Measurements from ENCODE around the gene SLC50A1. TPM values are rescaled to one million over a fixed set of nuclear protein-coding genes. Genes with fewer than 3 reads are reported as not detected.

The SLC50A1 gene
- total RNA-seq, 1 experiment from 2014 or later: 56.5 TPM

GRCh38 chr1:155184351-155184811 is 48.7 kb downstream of the SLC50A1 start:
- no peaks in the 10 kb centered on the region for H3K9me2 ChIP-seq (replicated peaks; ENCODE audit: insufficient read depth, low read length)
- H3K36me3 ChIP-seq (ENCODE audit: insufficient read depth, low read length): peaks cover 11% of the 10 kb centered on the region
- H4K20me1 ChIP-seq (ENCODE audit: insufficient read depth, low read depth, low read length): no peaks in the 10 kb centered on the region
- peak overlapping the region; percentile 72 for H3K4me2 ChIP-seq (ENCODE audit: low read depth, low read length, poor library complexity, severe bottlenecking)
- peak overlapping the region; percentile 82 for H3K27ac ChIP-seq (ENCODE audit: low read length)
- no peak for DNase-seq
- peak overlapping the region; percentile 51 for H3K4me3 ChIP-seq (ENCODE audit: low read length)
- peak overlapping the region; percentile 59 for H3K9ac ChIP-seq (ENCODE audit: low read length)
- no peaks in the 10 kb centered on the region for H3K79me2 ChIP-seq (ENCODE audit: low read length)
- H3K9me3 ChIP-seq (ENCODE audit: low read length): no peaks in the 10 kb centered on the region
- H3K27me3 ChIP-seq (ENCODE audit: low read length): no peaks in the 10 kb centered on the region
- no peak overlapping the region for H2AFZ ChIP-seq (ENCODE audit: low read length)
- peaks cover 37% of the 10 kb centered on the region for H3K4me1 ChIP-seq (ENCODE audit: low read length)

- Histone ChIP-seq H3K9me2 (replicated peaks; ENCODE audit: insufficient read depth, low read length) (no peaks in the 10 kb centered on the region), H4K20me1 (ENCODE audit: insufficient read depth, low read depth, low read length) (no peaks in the 10 kb centered on the region), H3K9ac (ENCODE audit: low read length) (peak overlapping the region; percentile 59), H2AFZ (ENCODE audit: low read length) (no peak overlapping the region), H3K4me3 (ENCODE audit: low read length) (peak overlapping the region; percentile 51), H3K27me3 (ENCODE audit: low read length) (no peaks in the 10 kb centered on the region), H3K4me1 (ENCODE audit: low read length) (peaks cover 37% of the 10 kb centered on the region), H3K27ac (ENCODE audit: low read length) (peak overlapping the region; percentile 82), H3K79me2 (ENCODE audit: low read length) (no peaks in the 10 kb centered on the region), H3K9me3 (ENCODE audit: low read length) (no peaks in the 10 kb centered on the region), H3K36me3 (ENCODE audit: insufficient read depth, low read length) (peaks cover 5% of the 10 kb centered on the region; the same call in 1 of the 2 replicates), H3K4me2 (ENCODE audit: low read depth, low read length, poor library complexity, severe bottlenecking) (peak overlapping the region; percentile 72)
- peak; percentile 93 for DNase-seq
Observed at GRCh38 chr1:155184835-155185782, 49.5 kb downstream of the SLC50A1 start.

GRCh38 chr1:155185783-155186066 is 50.1 kb downstream of the SLC50A1 start:
- Histone ChIP-seq H3K9me3 (ENCODE audit: low read length) (no peaks in the 10 kb centered on the region), H4K20me1 (ENCODE audit: insufficient read depth, low read depth, low read length) (no peaks in the 10 kb centered on the region), H2AFZ (ENCODE audit: low read length) (no peak overlapping the region), H3K4me2 (ENCODE audit: low read depth, low read length, poor library complexity, severe bottlenecking) (peak overlapping the region; percentile 72), H3K27me3 (ENCODE audit: low read length) (no peaks in the 10 kb centered on the region), H3K27ac (ENCODE audit: low read length) (peak overlapping the region; percentile 82), H3K4me3 (ENCODE audit: low read length) (peak overlapping the region; percentile 51; the same call in 1 of the 2 replicates), H3K4me1 (ENCODE audit: low read length) (peaks cover 37% of the 10 kb centered on the region), H3K9ac (ENCODE audit: low read length) (peak overlapping the region; percentile 48), H3K9me2 (replicated peaks; ENCODE audit: insufficient read depth, low read length) (no peaks in the 10 kb centered on the region), H3K36me3 (ENCODE audit: insufficient read depth, low read length) (peaks cover 5% of the 10 kb centered on the region; the same call in 1 of the 2 replicates), H3K79me2 (ENCODE audit: low read length) (no peaks in the 10 kb centered on the region)
- DNase-seq: no peak

- H3K27ac ChIP-seq (ENCODE audit: low read length): peak overlapping the region; percentile 82
Observed at GRCh38 chr1:155186067-155186793, 50.6 kb downstream of the SLC50A1 start.

GRCh38 chr1:155186794-155187455 is 51.3 kb downstream of the SLC50A1 start:
- H4K20me1 ChIP-seq (ENCODE audit: insufficient read depth, low read depth, low read length): no peaks in the 10 kb centered on the region
- H2AFZ ChIP-seq (ENCODE audit: low read length): no peak overlapping the region
- H3K4me3 ChIP-seq (ENCODE audit: low read length): no peak overlapping the region
- H3K9ac ChIP-seq (ENCODE audit: low read length): no peak overlapping the region
- no peak overlapping the region for H3K27ac ChIP-seq (ENCODE audit: low read length)
- H3K9me3 ChIP-seq (ENCODE audit: low read length): no peaks in the 10 kb centered on the region
- H3K36me3 ChIP-seq (ENCODE audit: insufficient read depth, low read length): no peaks in the 10 kb centered on the region; the same call in 1 of the 2 replicates
- no peak overlapping the region for H3K4me2 ChIP-seq (ENCODE audit: low read depth, low read length, poor library complexity, severe bottlenecking)
- H3K4me1 ChIP-seq (ENCODE audit: low read length): peaks cover 37% of the 10 kb centered on the region
- H3K27me3 ChIP-seq (ENCODE audit: low read length): no peaks in the 10 kb centered on the region
- no peaks in the 10 kb centered on the region for H3K79me2 ChIP-seq (ENCODE audit: low read length)
- no peak for DNase-seq
- H3K9me2 ChIP-seq (replicated peaks; ENCODE audit: insufficient read depth, low read length): no peaks in the 10 kb centered on the region

More at GRCh38 chr1:155186067-155186793, 50.6 kb downstream of the SLC50A1 start:
- Histone ChIP-seq H3K9me2 (replicated peaks; ENCODE audit: insufficient read depth, low read length) (no peaks in the 10 kb centered on the region), H2AFZ (ENCODE audit: low read length) (no peak overlapping the region), H4K20me1 (ENCODE audit: insufficient read depth, low read depth, low read length) (no peaks in the 10 kb centered on the region), H3K4me3 (ENCODE audit: low read length) (peak overlapping the region; percentile 51; the same call in 1 of the 2 replicates), H3K4me2 (ENCODE audit: low read depth, low read length, poor library complexity, severe bottlenecking) (peak overlapping the region; percentile 72), H3K79me2 (ENCODE audit: low read length) (no peaks in the 10 kb centered on the region), H3K4me1 (ENCODE audit: low read length) (peaks cover 37% of the 10 kb centered on the region), H3K27me3 (ENCODE audit: low read length) (no peaks in the 10 kb centered on the region), H3K9ac (ENCODE audit: low read length) (peak overlapping the region; percentile 48), H3K9me3 (ENCODE audit: low read length) (no peaks in the 10 kb centered on the region), H3K36me3 (ENCODE audit: insufficient read depth, low read length) (peaks cover 5% of the 10 kb centered on the region; the same call in 1 of the 2 replicates)
- DNase-seq: peak; percentile 57

- DNase-seq: no peak
- Histone ChIP-seq H3K4me2 (ENCODE audit: low read depth, low read length, poor library complexity, severe bottlenecking) (no peak overlapping the region), H3K27me3 (ENCODE audit: low read length) (no peaks in the 10 kb centered on the region), H3K9me2 (replicated peaks; ENCODE audit: insufficient read depth, low read length) (no peaks in the 10 kb centered on the region), H3K9ac (ENCODE audit: low read length) (no peak overlapping the region), H3K4me3 (ENCODE audit: low read length) (no peak overlapping the region), H3K79me2 (ENCODE audit: low read length) (no peaks in the 10 kb centered on the region), H3K4me1 (ENCODE audit: low read length) (peaks cover 37% of the 10 kb centered on the region), H2AFZ (ENCODE audit: low read length) (no peak overlapping the region), H3K9me3 (ENCODE audit: low read length) (no peaks in the 10 kb centered on the region), H4K20me1 (ENCODE audit: insufficient read depth, low read depth, low read length) (no peaks in the 10 kb centered on the region), H3K36me3 (ENCODE audit: insufficient read depth, low read length) (no peaks in the 10 kb centered on the region; the same call in 1 of the 2 replicates), H3K27ac (ENCODE audit: low read length) (no peak overlapping the region)
Observed at GRCh38 chr1:155187456-155187891, 51.8 kb downstream of the SLC50A1 start.

- Histone ChIP-seq H3K27me3 (ENCODE audit: low read length) (no peaks in the 10 kb centered on the region), H3K36me3 (ENCODE audit: insufficient read depth, low read length) (no peaks in the 10 kb centered on the region; the same call in 1 of the 2 replicates), H3K27ac (ENCODE audit: low read length) (no peak overlapping the region), H3K4me2 (ENCODE audit: low read depth, low read length, poor library complexity, severe bottlenecking) (no peak overlapping the region), H3K4me1 (ENCODE audit: low read length) (peaks cover 39% of the 10 kb centered on the region), H2AFZ (ENCODE audit: low read length) (no peak overlapping the region), H3K9me3 (ENCODE audit: low read length) (no peaks in the 10 kb centered on the region), H3K79me2 (ENCODE audit: low read length) (no peaks in the 10 kb centered on the region), H3K9ac (ENCODE audit: low read length) (no peak overlapping the region), H4K20me1 (ENCODE audit: insufficient read depth, low read depth, low read length) (no peaks in the 10 kb centered on the region), H3K4me3 (ENCODE audit: low read length) (no peak overlapping the region), H3K9me2 (replicated peaks; ENCODE audit: insufficient read depth, low read length) (no peaks in the 10 kb centered on the region)
- DNase-seq: no peak
Observed at GRCh38 chr1:155188268-155188667, 52.6 kb downstream of the SLC50A1 start.

Data from Karpas-422 (cell line).